GM19023 (cell line): Measurements from ENCODE around the gene PCBP3.
"Not testable (repeated sequence)": the region's sequence is repeated elsewhere in the genome, so short reads cannot be mapped to it uniquely, and the experiment has no call there.

Source experiments
- ATAC-seq: cut with Tn5 transposase; IDR thresholded peaks from one replicate; pipeline ENCODE4 v1.9.1; 2021; ENCODE audit warnings: mild to moderate bottlenecking, moderate library complexity; ENCODE audit not compliant: unreplicated experiment

PCBP3 gene

GRCh38 chr21:45836694-45837670, 193.5 kb downstream of the PCBP3 start:
- no peak for ATAC-seq

GRCh38 chr21:45837936-45838335, 194.4 kb downstream of the PCBP3 start:
- ATAC-seq = no peak

- ATAC-seq = no peak
Observed at GRCh38 chr21:45838634-45839033, 195.1 kb downstream of the PCBP3 start.

GRCh38 chr21:45839274-45839673, 195.7 kb downstream of the PCBP3 start:
- no peak for ATAC-seq

- ATAC-seq = no peak
Observed at GRCh38 chr21:45841033-45841432, 197.5 kb downstream of the PCBP3 start.

- no peak for ATAC-seq
Observed at GRCh38 chr21:45843426-45843825, 199.9 kb downstream of the PCBP3 start.

GRCh38 chr21:45844181-45844580, 200.7 kb downstream of the PCBP3 start:
- ATAC-seq = no peak

- ATAC-seq = no peak
Observed at GRCh38 chr21:45845063-45845769, 201.7 kb downstream of the PCBP3 start.

GRCh38 chr21:45845770-45846090, 202.2 kb downstream of the PCBP3 start:
- ATAC-seq = no peak

- no peak for ATAC-seq
Observed at GRCh38 chr21:45846373-45847160, 203.0 kb downstream of the PCBP3 start.

- no peak for ATAC-seq
Observed at GRCh38 chr21:45847870-45848269, 204.3 kb downstream of the PCBP3 start.

- ATAC-seq = no peak
Observed at GRCh38 chr21:45848331-45848730, 204.8 kb downstream of the PCBP3 start.

- no peak for ATAC-seq
Observed at GRCh38 chr21:45848805-45849204, 205.3 kb downstream of the PCBP3 start.

GRCh38 chr21:45849651-45850050, 206.1 kb downstream of the PCBP3 start:
- no peak for ATAC-seq

GRCh38 chr21:45850181-45850580, 206.7 kb downstream of the PCBP3 start:
- no peak for ATAC-seq

GRCh38 chr21:45852386-45852785, 208.9 kb downstream of the PCBP3 start:
- not testable (repeated sequence) for ATAC-seq

GRCh38 chr21:45852886-45853400, 209.4 kb downstream of the PCBP3 start:
- no peak for ATAC-seq

- no peak for ATAC-seq
Observed at GRCh38 chr21:45853703-45854342, 210.3 kb downstream of the PCBP3 start.

- no peak for ATAC-seq
Observed at GRCh38 chr21:45854690-45855247, 211.2 kb downstream of the PCBP3 start.

- no peak for ATAC-seq
Observed at GRCh38 chr21:45855248-45855811, 211.8 kb downstream of the PCBP3 start.
